ENCODE measurements around the gene CHRNA3.
A peak's percentile ranks its signal among the peaks of the same experiment; 100 is the strongest.

The CHRNA3 gene

GRCh38 chr15:78635346-78635745 lies 14.6 kb upstream of the CHRNA3 start:
- DNase-seq: no peak

- no peak for DNase-seq
Observed at GRCh38 chr15:78634210-78635145, 13.7 kb upstream of the CHRNA3 start.

DNA sequence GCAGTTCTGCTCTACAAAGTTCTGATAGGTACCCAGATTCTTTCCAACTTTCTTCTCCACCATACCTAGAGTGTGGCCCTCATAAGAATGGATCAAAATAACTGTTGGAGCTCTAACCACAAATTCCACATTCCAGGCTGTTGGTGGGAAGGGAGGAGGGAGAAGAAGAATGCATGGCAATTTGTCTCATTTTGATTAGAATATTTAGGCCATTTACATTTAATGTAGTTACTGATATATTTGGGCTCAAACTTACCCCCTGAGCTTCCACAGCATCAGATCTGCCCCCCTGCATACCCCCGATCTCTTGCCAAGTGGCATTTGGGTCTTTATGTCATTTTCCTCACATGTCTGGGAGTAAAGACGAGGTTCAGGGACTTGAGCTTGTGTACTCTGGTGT lies 12.6 kb upstream of the CHRNA3 start:
- no peak for DNase-seq

- no peak for DNase-seq
Observed at GRCh38 chr15:78630886-78631633, 10.3 kb upstream of the CHRNA3 start.

- DNase-seq: no peak
Observed at GRCh38 chr15:78629716-78630065, 8.9 kb upstream of the CHRNA3 start.

DNA sequence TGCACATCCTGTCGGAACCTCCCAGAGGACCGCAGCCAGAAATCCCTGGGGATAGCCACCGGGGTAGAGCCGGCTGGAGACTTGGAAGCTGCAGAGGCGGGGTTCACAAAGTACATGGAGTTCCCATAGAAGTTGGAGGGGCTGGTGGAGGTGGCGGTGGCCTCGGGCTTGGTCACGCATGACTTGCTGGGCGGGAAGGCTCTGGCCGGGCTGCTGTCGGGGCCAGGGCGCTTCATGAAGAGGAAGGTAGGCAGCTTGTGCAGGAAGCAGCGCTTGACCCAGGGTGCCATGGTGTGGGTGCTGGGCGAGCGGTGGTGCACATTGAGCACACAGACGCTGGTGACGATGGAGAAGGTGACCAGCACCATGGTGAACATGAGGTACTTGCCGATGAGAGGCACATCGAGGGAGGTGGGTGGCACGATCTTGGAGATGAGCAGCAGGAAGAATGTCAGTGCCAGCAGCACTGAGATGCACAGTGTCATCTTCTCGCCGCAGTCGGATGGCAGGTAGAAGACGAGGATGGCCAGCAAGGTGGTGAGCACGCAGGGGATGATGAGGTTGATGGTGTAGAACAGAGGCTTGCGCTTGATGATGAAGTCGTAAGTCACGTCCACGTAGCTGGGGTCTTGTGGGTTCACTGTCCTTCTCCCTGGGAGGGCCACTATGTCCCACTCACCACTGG lies 8.4 kb upstream of the CHRNA3 start:
- no peak for DNase-seq

- DNase-seq: no peak
Observed at GRCh38 chr15:78628227-78628626, 7.4 kb upstream of the CHRNA3 start.

DNA sequence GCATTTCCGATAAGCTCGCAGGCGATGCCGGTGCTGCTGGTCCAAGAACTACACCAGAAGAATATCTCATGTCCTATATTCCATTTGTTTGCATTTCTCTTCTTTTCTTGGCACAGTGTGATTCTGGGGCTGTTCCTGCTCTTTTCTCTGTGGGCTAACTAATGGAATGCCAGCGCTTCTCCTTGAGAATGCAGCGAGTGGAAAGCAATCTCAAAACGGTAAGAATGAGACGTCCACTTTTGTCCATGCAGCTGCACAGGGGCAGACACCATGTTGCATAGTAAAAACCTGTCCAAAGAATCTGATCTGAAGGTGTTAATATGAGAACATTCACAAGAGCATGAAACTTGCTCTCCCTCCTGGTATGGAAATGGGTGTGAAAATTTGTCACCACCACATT lies 6.6 kb upstream of the CHRNA3 start:
- DNase-seq: no peak

- no peak for DNase-seq
Observed at GRCh38 chr15:78626381-78626995, 5.7 kb upstream of the CHRNA3 start.

DNA sequence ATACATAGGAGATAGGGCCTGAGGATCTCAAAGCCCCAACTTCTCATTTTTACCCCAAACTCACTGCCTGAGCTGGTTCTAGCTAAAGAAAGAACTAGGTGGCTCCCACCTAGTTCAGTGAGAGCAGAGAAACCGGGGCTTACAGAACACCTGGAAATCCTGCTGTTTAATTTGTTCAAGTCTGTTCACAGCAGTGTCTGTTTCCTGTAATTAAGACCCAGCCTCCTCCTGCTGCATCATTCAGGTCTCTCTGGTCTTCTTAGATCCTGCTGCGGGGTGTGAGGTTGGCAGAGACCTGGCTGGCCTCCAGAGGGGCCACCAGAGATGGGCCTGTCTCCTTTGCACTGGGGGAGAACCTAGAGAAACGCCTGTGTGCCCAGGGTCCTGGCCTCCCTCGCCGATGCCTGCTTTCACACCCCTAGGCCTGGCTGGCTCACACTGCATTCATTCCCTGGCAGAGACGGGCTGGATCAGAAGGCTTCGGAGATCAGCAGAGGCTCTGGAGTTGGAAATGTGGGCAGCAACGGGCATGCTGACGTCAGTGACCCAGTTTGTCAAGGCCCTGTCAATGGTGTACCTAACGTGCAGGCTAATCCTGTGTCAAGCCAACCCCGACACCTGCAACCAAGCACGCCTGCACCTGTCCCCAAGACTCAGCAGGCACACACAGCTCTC lies 4.9 kb upstream of the CHRNA3 start:
- DNase-seq: no peak

DNA sequence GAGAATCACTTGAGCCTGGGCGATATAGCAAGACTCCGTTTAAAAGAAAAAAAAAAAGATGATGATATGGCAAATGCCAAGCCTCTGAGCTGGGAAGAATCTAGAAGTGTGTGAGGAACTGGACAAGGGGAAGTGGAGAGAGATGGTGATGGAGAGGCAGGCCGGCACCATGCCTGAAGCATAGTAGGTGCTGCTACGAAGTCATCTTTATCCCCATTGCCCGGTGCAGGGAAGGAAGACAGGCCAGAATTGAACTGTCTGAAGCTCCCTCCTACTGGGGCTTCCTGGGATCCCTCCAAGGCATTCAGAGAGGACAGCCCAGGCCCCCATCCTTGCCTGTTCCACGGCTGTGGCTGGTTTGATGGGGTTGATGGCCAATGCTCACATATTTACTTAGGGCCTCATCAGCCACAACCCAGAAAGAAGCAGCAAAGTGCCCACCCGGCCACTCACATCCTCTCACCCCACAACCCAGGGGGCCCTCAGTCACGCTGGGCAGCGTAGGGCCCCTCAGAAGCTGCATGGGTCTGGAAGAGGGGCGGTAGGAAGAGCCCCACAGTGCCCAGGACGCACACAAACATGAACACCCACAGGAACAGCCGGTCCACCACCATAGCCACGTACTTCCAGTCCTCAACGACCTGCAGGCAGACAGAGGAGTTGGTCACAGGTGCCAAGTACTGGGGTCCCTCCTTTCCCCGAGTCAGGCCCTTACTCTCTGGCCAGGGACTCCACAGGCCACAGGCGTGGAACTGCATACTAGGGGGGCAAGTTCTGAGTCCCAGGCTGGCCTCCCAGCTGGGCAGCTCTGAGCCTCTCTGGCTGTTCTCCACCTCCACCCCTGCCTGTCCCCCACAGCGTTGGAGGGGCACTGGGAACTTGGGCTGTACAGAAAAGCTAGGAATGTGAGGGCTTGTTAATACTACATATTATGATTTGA lies 4.1 kb upstream of the CHRNA3 start:
- no peak for DNase-seq

- no peak for DNase-seq
Observed at GRCh38 chr15:78623786-78624497, 3.1 kb upstream of the CHRNA3 start.

- DNase-seq: no peak
Observed at GRCh38 chr15:78621810-78622402, 1.1 kb upstream of the CHRNA3 start.

GRCh38 chr15:78620021-78620526 lies 722 bp downstream of the CHRNA3 start:
- peak in 1 of 2 experiments; percentile 6 for DNase-seq

GRCh38 chr15:78619022-78619950 lies 1.5 kb downstream of the CHRNA3 start:
- DNase-seq: no peak

DNA sequence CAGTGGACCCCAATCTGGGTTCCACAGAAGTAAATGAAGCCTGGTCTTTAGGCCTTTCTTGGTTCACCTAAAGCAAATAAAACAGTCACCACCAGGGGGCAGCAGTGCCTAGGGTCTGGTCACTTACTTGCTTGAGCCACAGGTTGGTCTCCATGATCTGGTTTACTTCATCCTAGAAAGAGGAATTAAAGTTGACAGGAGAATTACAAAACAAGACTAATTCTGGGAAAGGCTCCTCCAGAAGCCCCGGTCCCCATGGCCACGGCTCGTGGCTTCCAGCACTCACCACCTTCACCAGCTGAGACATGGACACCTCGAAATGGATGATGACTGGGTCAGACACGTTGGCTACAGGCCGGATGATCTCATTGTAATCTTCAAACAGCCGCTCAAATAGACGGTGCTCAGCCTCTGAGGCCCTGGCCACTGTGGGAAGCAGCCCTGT lies 2.3 kb downstream of the CHRNA3 start:
- DNase-seq: peak; percentile 90

- DNase-seq: no peak
Observed at GRCh38 chr15:78618064-78618463, 2.7 kb downstream of the CHRNA3 start.

DNA sequence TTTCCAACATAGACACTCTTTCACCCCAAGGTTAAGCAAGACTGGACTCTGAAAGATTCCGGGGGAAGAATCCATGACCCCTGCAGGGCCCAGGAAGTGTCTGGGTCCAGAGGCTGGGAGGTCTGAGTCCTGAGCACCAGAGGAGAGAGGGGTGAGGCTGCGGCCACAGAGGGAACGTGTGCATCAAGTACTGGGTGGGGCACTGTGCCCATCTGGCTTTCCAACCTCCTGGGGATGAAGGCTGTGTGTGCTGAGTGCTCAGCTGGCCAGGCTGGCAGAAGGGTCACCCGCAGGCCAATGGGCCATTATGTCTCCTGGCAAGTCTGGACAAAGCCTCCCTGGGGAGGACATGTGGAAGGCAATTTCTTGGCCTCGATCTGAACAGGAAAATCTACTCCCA lies 3.3 kb downstream of the CHRNA3 start:
- DNase-seq: no peak

DNA sequence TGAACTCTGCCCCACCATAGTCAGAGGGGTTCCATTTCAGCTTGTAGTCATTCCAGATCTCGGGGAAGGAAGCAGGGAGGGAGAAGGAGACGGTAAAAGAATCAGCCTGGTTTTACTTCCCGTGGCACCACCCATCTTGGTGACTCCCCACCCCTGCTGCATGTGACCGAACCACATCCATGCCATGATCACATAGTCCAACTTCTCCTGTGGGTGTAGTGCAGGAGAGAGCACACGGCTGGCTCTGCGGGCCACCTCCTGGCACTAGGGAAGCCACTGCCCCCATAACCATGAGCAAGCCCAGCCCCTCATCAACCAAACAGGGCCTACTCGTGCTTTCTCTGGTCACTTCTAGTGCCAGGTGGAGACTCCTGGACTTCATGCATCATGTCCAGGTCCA lies 3.7 kb downstream of the CHRNA3 start:
- DNase-seq: no peak

Data from activated CD4-positive, alpha-beta T cell treated with anti-CD3 and anti-CD28 coated beads, Interleukin-2, amount 50 U/mL, for 48 hours (primary cell).